NCI-H510A (cell line): ENCODE data around the gene MRPL18.
A peak's percentile ranks its signal among the peaks of the same experiment; 100 is the strongest.
"Not testable (repeated sequence)": the region's sequence is repeated elsewhere in the genome, so short reads cannot be mapped to it uniquely, and the experiment has no call there.

Experiments used
- DNase-seq: peaks from one replicate; lab custom pipeline; 2025; lab: John Stamatoyannopoulos, UW

The MRPL18 gene

DNA sequence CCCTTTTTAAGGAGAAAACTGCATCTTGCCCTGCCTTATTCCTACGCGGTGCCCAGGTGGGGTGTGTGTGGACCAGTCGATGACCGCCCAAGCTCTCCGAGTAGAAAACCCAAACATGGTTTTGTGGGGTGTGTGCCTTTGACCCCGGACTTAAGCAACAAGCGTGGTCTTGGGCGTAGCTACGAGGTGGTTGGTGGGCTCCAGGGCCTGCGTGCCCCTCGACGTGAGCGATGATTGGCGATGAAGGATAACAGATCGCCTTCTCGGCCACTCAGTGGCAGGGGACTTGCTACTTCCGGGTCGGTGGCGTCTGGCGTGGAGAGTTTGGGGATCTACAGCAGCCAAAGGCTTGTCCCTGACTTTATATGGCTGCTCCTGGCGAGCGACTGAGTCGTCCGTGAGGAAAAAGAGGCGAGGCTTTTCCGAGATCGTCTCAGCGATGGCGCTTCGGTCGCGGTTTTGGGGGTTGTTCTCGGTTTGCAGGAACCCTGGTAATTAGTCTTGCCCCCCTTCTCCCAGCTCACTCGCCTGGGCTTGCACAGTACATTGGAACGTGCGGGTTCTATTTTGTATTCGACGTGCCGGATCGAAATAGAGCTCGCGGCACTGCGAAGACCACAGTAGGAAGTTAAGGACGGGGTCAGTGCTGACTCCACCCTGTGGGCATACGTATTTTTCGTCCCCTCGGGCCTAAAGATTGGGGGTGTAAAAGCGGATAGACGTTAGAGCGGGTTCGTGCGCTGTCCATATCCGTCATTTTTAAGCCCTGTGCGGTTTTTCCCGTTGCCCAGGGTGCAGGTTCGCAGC lies at the start of gene MRPL18:
Gene MRPL18, plus strand, starts transcription at position 319 of the 807 bp plus-strand sequence. Its CDS starts 121 bp downstream, at position 440.
- peak; percentile 84 for DNase-seq

DNA sequence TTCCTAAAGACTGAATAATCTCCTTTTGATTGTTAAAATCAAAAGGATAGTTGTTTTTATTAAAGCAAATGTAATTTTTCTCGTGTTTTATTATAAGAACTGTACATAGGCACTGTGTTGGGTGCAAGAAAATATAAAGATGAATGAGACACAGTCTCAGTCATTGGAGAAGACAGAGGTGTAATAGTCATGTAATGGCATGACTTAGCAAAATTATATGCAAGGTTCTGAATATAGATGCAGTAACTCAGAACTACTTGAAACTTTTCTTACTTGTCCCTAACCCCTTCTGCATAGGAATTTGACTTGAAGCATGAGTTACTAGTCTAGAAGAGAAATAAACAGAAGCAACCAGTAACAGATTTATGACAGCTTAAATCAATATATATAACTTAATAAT lies 48.1 kb upstream of the MRPL18 start:
- no peak for DNase-seq

DNA sequence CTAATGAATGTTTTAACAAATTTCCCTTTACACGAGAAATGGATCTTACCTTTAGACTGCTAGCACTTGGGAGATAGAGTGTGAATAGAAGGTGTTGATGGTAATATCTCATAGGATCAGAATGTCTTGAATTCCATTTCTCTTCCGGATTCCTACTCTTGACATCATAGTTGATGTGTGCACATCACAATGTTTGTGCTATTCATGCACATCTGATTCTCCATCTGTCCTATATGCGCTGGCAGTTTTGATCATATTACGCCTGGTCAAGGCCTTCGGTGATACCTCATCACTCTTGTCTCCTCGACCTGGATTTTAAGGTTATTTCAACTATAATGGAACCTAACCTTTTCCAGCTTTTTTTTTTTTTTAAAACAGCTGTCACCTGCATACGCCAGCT lies 45.2 kb upstream of the MRPL18 start:
- no peak for DNase-seq

DNA sequence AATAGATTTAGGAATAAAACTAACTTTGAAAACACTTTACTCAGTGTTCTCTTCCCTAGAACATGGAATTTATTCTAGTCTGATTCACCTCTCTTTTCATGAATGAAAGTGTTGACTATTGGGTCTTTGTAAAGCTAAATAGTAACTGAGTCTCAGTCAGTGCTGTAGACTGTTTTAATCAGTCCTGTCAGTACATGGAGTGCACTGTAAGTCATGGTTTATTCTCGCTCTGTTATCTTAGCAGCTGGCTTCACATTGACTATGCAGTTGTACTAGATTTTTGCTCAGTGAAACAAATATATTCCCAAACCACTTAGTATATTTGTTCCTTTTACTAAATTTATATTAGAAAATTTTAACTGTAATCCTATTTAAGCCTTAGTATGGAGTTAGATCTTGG lies 43.5 kb upstream of the MRPL18 start:
- DNase-seq, result no peak

DNA sequence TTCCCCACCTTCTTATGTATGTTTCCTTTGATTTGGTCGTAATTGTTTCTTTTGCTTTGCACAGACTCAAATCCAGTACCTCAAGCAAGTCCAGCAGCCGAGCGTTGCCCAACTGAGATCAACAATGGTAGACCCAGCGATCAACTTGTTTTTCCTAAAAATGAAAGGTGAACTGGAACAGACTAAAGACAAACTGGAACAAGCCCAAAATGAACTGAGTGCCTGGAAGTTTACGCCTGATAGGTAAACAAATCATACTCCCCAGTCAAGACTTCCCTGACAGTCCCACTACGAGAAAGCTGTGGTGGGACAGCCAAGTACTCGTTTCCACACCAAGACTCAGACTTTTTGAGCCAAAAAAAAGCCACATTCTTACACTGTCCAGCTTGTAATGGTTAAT lies 42.1 kb upstream of the MRPL18 start:
- not testable (repeated sequence) for DNase-seq

DNA sequence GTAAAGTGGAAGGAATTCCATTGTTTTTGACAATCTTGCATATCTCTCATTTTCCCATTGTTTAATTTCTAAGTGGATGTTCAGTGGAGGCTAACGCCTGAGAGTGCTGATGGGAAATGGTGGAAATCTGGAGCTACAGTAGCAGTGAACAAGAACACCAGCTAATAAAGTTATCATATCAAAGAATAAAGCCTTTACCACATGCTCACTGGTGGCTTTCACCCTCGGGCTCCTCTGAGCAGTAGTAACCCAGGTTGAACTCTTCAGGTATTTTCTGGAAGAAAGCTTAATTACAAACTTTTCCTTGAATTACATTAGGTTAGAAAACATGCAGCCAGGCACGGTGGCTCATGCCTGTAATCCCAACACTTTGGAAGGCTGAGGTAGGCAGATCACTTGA lies 38.8 kb upstream of the MRPL18 start:
- no peak for DNase-seq

DNA sequence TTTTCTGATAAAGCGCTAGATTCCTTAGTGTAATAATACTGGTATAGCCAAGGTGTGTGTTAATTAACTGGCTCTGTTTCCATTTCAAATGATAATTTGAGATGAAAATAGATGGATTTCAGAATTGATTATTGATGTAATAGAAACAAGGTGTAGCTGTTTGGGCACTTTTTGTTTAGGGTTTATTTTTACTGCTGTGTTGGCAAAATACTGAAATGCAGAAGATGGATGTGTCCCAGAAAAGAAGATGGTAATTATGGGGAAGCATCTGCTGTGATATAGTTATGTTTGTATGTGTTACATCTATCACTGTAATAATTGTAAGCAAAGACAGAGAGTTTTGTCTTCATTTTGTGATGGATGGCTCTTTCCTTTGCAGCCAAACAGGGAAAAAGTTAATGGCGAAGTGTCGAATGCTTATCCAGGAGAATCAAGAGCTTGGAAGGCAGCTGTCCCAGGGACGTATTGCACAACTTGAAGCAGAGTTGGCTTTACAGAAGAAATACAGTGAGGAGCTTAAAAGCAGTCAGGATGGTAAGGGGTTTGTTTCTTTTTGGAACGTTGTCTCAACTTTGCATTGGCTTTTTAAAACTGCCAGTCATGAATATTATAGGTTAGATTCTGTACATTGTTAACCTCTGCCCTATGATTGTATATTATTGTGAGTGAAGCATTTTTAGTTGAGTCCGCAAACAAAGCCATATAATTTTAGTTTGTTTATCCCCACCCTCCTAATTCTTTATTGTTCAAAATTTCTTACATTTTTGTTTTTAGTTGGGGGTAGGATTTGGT lies 37.0 kb upstream of the MRPL18 start:
- DNase-seq, result no peak

DNA sequence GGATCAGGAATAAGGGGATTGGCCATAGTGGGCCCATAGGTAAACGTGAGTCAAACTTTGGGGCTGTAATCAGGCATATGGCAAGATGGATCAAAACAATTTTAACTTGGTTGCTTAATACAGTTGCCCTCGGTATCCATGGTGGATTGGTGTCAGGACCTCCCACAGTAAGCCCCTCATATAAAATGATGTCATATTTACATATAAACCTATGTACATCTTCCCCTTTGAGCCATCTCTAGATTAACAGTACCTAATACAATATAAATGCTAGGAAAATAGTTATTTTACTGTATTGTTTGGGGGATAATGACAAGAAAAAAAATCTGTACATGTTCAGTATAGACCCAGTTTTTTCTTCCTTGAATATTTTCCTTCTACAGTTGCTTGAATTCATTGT lies 35.9 kb upstream of the MRPL18 start:
- no peak for DNase-seq

DNA sequence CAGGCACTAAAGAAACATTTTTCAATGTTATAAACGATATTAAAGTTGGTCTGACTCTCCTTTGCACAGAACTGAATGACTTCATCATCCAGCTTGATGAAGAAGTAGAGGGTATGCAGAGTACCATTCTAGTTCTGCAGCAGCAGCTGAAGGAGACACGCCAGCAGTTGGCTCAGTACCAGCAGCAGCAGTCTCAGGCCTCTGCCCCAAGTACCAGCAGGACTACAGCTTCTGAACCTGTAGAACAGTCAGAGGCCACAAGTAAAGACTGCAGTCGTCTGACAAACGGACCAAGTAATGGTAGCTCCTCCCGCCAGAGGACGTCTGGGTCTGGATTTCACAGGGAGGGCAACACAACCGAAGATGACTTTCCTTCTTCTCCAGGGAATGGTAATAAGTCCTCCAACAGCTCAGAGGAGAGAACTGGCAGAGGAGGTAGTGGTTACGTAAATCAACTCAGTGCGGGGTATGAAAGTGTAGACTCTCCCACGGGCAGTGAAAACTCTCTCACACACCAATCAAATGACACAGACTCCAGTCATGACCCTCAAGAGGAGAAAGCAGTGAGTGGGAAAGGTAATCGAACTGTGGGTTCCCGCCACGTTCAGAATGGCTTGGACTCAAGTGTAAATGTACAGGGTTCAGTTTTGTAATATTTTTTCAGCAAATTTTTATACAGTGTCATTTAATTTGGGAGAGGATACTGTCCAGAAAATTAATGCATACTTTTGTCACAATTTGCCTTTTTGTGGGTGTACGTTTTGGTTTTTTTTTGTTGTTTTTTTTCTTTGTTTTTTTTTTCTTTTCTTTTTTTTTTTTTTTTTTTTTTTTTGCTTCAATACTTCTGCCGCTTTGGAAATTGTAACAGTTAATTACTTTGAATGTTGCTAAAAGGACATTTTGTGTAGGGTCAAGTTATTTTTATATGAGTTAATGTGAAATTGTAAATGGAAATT lies 35.0 kb upstream of the MRPL18 start:
- no peak for DNase-seq

DNA sequence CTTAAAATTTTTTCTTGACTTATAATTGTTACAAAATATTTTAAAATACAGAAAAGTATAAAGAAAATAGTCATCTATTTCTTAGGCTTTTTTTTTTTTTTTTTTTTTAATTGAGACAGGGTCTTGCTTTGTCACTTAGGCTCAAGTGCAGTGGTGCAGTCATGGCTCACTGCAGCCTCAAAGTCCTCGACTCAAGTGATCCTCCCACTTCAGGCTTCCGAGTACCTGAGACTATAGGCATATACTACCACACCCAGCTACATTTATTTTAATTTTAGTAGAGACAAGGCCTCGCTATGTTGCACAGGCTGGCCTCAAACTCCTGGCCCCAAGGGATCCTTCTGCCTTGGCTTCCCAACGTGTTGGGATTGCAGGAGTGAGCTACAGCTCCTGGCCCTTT lies 33.8 kb upstream of the MRPL18 start:
- no peak for DNase-seq

DNA sequence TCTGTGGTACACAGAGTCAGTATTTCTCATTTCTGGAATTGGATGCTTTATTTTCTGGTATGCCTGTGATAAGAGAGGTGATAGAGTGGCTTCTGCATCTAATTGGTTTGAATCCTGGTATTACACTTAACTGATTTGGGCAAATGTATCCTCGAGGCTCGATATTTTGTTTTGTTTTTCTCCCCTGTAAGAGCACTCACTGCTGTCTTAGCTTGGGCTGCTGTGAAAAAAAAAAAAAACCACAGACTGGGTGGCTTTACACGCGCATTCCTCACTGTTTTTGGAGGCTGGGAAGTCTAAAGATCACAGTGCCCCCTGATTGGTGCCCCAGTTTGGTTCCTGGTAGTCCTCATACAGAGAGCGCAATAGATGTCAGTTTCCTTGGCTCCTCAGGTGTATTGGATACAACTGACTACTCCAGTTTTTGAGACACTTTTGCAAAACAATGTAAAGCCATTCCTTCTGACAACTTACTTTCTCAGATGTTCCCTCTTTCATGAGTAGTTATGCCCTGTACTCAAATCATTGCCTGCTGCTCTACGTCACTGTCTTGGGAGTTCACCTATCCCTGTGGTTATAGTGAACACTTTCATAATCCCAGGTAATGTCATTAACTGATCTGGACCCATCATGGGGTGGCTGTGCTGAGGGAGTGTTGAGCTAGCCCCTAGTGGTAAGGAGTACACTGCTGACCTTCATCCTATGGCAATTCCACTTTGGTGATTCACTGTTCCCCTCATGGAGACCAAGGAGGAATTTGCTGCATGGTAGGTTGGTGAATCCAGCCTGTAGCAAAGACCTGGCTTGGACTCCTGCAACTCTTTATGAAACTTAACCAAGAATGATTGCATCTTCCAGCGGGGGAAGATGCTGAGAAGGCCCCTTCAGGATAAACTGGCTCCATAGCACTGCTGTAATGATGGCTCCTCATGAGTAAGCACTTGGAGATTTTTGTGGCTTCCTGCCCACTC lies 32.0 kb upstream of the MRPL18 start:
- no peak for DNase-seq

DNA sequence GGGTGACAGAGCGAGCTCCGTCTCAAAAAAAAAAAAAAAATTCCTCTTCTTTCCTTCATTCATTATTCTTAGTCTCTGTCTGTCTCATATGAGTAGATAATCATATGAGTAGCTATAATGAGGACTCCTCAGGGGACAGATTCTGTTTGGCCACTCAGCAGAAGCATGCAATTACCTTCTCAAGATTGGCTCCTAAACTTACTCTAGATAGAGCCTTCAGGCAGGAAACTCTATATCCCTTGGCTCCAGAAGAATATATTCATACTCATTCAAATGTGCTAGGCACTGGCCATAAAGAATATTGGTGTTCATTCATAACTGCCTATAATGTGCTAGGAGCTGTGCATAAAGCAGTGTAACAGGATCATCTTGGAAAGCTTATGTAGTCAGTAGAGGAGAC lies 30.6 kb upstream of the MRPL18 start:
- no peak for DNase-seq

DNA sequence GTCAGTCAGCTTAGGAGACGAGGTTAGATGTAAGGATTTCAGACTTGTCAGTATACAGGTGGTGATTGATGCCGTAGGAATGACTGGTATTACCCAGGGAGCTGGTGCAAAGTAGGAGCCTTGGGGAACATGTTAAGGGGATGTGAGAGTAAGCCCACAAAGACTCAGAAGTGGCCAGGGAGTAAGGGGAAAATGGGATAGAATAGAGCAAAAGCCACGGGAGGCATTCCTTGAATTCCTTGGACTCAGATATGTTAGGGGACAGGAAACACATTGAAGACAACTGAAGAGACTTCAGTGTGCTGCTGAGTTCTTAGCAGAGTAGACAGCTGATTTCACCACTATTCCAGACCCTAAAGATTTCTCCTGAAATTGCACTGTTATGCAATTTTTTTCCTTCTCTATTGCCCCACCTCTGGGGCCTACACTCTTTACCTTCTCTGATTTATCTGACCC lies 29.6 kb upstream of the MRPL18 start:
- DNase-seq, result no peak

DNA sequence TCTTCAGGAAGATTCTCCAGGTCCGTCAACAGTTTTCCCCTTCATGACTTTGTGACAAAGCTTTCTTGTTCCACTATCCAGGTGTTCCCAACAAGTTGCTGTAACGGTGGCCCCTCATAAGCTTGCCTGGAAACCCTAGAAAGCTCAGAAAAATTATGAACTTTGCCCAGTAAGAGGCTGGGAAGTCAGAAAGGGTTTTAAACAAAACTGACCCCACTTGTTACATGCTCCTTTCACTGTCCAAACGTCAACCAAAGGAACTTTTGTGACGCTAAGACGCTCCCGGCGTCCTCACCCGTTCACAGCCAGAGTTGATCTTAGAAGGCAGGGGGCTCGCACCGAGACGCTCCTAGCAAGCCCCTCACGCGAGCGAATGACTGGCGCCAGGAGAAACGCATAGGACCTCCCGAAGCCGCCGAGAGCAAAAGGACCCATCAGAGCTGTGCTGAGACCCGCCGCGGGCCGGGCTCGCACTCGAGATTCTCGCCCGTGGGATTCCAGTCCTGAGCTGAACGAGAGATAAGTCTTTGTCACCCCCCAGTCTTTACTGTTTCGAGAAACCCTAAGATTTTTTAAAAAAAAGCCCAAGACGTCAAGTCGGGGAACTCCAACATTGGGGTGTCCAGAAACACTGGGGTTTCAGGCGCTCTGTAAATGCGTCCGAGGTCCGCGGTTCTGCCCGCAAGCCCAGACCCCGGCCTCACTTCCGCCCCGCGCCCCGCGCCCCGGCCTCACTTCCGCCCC lies 29.0 kb upstream of the MRPL18 start:
- no peak for DNase-seq

DNA sequence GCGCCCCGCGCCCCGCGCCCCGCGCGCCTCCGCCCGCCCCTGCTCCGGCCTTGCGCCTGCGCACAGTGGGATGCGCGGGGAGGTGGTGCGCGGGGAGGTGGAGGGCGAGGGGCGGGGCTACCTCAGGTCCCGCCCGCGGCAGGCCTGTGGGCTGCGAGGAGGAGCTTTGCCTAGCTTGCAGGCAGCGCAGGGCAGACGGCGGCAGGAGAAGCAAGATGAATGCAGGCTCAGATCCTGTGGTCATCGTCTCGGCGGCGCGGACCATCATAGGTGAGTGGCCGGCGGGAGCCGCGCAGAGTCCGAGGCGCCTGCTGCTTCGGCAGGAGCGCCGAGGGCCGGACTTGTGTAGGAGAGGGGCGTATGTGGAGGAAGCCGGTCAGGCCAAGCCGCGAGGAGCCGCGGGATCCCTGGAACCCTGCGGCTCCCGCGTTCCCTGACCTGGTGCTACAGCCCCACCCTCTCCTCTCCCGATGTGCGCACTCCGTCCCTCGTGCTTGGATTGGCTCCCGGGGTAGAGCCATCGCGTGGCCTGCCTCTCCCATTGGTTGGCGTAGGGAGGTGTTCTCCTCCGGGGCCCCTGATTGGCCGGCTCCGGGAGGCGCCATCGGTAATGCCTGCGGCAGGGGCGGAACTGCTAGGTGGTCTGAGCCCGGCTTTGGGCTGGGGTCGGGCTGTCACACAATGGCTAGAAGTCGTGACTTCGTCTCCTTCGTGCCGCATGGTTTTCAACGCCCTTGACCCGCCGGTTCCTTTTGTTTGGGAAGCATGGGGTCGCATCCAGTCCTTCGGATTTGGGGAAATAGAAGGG lies 28.2 kb upstream of the MRPL18 start, which contains the start of gene ACAT2:
Gene ACAT2, plus strand, starts transcription at position 173 of the 808 bp plus-strand sequence. Its CDS starts 43 bp downstream, at position 216.
- peak; percentile 83 for DNase-seq

DNA sequence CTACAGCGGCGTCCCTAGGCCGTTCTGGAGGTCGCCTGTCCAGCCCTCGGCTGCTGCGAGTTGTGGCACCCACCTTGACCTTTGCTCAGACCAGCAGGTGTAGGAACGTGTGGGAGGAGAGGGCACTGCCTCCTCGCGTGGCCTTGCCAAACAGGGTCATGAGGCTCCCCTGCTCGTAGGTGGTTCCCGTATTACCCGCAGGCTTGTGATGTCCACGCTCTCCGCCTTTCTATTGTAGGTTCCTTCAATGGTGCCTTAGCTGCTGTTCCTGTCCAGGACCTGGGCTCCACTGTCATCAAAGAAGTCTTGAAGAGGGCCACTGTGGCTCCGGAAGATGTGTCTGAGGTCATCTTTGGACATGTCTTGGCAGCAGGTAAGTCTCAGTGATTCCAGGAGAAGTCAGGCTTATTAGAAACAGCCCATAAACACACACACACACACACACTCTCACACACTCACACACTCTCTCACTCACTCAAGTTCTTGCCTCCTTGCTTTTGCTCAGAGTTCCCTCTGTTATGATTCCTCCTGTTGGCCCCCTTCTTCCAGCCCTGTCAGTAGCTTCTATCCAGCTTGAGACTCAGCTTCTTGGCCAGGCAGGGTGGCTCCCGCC lies 27.5 kb upstream of the MRPL18 start:
- DNase-seq, result no peak

DNA sequence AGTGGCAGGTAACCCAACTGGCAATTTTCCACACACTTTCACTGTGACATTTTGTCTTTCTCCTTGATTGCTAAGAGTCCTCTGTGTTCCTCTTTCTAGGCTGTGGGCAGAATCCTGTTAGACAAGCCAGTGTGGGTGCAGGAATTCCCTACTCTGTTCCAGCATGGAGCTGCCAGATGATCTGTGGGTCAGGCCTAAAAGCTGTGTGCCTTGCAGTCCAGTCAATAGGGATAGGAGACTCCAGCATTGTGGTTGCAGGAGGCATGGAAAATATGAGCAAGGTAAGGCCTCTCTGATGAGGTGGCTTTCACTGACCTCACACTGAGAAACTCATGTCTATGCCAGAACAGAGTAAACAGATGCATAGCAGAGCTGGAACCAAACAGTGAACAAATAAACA lies 23.4 kb upstream of the MRPL18 start:
- DNase-seq, result no peak

DNA sequence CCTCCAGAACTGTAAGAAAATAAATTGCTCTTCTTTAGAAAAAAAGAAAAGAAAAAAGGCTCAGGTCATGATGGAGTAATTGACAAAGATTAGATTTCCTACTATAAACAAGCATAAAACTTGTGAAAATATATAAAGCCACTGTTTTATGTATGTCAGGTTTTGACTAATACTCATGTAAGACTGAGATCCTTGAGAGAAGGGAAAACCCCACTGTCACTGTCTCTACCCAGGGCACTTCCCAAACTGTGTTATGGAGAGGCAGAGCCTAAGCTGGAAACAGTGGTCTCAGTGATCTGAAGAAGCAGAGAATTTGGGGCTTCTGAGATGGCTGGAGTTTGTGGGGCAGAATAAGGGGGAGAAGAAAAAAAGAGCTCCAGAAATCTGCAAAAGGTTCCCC lies 20.8 kb upstream of the MRPL18 start:
- DNase-seq, result no peak

DNA sequence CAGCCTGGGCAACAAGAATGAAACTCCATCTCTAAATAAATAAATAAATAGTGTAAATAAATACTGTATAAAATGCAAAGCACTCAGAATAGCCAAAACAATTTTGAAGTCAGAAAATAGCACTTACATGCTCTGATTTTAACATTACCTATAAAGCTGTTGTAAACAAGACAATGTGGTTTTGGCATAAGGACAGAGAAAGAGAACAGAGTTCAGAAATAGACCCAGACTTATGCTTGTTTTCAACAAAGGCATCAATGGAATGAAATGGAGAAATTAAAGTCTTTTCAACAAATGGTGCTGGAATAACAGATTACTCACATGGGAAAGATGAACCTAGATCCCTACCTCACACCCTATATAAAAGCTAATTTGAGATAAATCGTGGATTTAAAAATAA lies 18.1 kb upstream of the MRPL18 start:
- no peak for DNase-seq
